ENCODE results near the gene CHI3L2.

CHI3L2 gene, protein sequence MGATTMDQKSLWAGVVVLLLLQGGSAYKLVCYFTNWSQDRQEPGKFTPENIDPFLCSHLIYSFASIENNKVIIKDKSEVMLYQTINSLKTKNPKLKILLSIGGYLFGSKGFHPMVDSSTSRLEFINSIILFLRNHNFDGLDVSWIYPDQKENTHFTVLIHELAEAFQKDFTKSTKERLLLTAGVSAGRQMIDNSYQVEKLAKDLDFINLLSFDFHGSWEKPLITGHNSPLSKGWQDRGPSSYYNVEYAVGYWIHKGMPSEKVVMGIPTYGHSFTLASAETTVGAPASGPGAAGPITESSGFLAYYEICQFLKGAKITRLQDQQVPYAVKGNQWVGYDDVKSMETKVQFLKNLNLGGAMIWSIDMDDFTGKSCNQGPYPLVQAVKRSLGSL

DNA sequence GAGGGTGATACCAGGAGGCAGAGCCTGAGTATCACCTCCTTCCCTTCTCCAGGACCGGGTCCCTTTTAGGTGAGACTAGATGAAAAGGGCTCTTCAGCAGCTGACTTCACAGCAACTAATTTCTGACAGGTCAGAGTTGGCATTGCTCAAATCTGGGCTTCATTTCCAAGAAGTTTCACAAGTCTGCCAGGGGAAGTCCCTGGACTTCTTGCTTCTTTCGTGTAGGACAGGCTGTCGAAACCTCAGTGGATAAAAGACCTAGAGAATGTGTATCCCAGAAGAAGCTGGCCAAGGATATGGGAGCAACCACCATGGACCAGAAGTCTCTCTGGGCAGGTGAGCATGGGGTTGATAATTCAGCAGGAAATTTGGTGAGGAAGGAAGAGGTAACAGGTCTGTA is at the start of gene CHI3L2:
CHI3L2 (plus strand) TSS at position 280 of the 400 bp plus-strand sequence; CDS start at position 297, 17 bp downstream.
- DNase-seq: no peak

DNA sequence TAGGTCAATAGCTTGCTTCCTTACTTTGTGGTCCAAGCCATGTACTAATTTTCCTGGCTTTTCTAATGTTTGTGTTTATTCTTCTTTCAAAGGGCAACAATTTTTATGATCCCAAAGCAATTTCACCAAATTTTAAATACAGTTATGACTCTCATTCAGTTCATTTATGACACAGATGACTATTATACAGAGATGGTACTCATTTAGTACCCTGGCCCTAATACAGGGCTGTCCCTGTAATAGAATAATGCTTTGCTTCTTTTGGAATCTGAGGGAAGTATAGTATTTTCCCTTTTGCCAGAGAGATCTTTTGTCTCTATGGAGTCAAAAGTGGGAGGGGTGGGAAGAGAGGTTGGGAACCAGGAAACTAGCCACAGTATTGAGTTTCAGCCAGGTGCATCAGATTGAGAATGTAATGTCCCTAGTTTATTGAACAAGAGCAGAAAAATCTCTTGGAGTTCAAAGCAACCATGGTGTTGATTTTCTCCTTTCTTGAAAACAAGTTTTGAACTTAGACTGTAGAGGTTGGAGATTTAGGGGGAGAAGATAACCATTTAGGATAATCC is 47.5 kb upstream of the CHI3L2 start:
- DNase-seq: no peak

DNA sequence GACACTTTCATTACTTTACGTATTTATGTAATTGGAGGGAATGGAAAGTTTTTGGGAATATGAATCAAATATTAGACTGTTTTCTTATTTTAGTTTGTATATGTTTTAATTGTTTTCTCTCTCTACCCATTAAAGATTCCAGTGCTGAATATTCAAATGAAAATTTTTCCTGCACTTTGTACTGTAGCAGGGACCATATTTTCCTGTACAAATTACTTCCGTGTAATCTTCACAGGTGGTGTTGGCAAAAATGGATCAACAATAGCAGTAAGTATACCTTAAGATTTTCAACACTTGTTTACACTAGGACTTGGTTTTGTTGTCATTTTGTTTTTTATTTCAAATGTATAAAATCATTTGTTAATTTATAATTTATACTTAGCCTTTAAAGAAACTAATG is 45.5 kb upstream of the CHI3L2 start:
- no peak for DNase-seq

DNA sequence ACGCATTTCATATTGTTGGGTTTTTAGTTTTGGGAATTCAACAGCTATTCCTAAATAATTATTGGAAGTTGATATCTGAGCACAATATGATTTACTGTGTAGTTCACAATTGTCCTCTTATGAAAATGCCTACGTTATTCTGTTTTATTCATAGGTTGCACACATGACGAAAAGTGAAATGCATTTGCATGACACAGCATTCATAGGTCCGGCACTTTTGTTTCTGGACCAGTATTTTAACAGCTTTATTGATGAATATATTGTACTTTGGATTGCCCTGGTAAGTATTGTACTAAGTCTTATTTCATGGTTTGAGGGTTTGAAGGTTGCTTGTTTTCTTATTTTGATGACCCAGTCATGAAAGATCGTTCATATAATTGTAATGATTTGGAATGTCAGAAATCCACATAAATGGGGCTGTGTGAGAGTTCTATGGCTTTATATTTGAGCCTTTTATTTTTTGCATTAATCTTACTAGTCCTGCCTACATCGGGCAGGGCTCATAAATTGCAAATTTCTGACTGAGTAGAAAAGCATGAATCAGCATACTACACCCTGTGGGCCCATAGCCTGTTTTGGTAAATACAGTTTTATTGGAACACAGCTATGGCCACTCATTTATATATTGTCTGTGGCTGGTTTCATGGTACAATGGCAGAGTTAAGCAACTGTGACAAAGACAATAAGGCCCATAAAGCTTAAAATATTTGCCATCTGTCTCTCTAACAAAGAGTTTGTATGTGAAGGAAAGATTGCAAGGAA is 44.0 kb upstream of the CHI3L2 start:
- no peak for DNase-seq

DNA sequence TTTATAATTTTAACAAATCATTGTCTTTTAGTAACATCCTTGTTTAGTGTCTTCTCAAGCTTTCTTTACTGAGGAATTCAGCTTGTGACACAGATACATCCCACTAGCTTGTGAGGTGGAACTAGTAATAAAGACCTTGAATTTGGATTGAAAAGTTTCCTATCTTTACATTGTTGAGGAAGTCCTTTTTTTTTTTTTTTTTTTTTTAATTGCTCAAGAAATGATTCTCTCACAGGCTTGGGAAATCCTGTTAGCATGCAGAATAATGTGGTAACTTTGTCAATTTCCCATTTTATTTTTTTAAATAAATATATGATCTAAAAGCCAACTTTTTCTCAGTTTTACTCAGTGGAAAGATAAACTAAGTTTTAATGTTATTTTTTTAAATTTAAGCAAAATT is 42.9 kb upstream of the CHI3L2 start:
- no peak for DNase-seq

DNA sequence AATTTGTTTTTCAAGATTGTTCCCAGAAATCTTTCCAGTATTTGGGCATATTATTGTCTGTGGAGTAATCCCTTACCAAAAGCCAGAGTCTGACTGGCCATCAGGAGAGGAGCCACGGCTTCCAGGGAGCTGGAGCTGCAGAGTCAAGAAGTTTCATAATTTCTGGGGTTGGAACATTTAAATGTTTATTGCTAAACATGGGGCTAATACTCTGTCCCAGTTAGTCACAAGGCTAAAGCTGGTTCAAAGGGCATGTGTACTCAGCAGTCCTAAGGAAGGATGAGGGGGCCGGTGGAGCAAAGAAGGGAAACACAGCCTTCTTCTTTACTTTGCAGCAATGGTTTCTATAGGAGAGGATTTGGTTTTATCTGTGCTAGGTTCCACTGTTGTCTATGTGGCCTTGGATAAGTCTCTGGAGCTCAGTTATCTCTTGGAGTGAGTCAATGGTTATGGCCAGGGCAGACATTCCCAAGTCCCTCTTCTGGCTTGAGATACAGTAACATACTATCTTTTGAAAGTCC is 36.5 kb upstream of the CHI3L2 start:
- no peak for DNase-seq

DNA sequence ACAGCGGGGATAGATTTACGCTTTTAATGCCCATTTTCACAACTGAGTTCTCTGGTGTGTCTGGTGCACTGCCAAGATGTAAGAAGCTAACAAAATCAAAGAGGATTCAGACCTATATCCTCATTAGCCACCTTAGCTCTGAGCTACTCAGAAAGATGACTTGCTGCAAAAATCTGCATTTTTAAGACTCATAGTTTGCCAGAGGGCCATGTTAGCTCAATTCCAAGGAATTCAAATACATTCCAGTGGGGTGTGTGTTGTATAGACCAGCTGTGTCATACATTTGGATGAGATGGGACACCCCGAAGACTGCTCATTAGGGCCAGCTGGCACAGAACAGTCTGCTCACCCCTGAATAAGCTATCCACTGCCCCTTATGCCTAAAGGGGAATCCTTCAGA is 36.0 kb upstream of the CHI3L2 start:
- DNase-seq: peak; percentile 81

DNA sequence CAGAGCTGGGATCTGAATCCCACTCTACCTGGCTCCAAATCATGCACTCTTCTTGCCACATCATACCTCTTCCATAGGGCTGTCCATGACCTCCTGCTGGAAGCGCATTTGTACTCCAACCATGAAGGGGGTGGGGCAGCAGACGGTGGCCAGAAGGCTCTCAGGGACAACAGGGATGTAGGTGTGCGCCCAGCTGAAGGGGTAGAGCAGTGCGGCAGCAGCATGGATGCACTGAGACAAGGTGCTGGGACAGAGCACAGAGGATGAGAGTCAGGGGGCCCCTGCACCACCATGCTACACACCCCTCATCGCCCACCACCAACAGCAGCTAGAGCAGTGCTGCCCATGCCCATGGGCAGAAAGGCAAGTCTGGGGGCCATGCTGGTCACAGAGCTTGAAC is 35.4 kb upstream of the CHI3L2 start:
- DNase-seq: no peak

DNA sequence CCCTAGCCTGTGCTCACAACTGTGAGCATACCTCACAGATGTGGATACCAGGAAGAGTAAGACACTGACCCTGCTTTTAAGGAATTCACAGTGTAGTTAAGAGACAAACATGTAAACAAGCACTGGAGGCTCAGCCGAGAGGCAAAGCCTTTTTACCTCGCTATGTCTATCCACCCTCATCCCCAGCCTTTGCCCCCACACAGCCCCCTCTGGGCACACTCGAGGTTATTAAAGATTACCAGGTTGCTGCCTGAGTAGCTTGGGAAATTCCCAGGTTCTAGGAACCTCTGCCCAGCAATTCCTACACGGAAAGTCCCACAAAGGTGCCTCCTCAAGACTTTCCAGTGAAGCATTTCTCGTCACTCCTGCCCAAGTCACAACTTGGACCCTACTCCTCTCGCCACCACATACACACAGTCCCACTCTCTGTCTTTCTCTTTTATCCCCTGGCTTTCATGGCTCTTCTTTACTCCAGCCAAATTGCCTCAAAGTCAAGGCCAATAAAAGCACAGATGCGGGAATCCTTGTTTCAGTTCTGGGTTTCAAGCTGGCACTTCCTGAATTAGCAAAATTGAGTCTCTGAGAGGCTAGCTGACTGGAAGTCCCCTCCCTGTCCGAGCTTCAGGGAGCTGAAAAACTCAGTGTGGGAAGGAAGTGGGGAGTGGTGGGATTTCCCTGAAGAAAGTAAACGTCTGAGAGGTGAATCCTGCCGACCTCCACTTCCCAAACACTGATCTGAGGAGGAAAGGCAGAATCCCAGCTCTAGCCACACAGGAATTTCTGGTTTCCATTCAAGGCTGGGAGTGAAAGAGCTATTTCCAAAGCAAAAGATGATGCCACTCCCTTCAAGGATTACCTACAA is 34.6 kb upstream of the CHI3L2 start:
- no peak for DNase-seq

DNA sequence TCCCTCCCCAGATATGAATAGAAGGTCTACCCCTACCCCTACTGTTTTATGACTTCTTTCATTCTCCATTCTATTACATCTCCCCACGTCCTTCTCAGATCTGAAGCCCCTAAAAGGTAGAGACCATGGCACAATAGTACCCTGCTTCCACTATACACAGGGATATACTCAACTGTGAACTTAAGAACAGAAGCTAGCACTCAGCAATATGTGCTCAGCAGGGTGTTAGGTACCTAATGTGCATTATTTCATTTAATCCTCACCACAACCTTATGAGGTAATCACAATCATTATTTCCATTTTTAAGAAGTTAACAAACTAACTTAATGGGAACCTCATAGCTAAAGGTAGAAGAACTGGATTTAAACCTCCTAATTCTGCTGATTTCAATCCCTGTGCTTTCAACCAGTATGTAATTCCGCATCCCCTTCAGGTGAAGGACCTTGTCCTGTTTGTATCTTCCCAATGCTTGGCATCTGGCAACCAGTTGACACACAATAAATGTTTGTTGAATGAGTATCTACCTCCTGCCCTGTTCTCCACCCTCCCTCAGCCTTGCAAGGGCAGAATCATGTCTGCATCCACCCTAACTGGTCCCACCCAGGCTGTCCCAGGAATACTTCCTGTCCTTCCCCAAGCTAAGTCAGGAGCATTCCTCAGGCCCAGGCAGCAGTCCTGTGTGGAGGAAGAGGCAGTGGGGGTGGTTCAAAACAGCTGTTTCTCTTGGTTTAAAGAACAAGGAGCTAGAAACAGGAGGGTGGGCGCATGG is 33.6 kb upstream of the CHI3L2 start:
- DNase-seq: peak; percentile 10

DNA sequence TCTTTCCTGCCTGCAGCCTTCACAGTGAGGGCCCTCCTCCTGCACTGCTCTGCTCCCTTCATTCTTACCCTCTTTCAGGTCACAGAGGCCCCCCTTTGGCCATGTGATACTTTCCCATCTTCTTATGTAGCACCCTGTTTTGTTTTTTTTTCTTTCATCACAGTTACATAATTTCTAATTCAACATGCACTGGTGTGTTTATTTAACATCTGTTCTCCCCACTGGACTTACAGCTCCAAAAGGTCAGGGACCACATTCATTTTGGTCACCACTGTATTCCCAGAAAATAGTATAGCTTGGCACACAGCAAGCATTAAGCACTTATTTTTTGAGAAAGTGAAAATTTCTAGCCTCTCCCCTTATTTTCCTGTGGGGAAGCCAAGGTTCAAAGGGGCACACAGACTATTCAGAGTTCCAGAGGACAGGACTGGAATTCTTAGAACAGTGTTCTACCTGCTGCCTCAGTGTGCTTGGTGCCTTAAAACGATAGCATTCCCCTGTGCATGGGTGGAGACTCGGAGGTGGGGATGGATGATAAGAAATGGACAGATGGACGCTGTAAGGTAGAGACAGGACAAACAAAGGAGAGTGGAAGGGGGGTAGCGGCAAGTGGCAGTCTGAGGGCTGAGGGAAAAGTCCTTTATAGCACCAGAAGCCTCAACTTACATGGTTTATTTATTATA is 32.4 kb upstream of the CHI3L2 start:
- DNase-seq: no peak

DNA sequence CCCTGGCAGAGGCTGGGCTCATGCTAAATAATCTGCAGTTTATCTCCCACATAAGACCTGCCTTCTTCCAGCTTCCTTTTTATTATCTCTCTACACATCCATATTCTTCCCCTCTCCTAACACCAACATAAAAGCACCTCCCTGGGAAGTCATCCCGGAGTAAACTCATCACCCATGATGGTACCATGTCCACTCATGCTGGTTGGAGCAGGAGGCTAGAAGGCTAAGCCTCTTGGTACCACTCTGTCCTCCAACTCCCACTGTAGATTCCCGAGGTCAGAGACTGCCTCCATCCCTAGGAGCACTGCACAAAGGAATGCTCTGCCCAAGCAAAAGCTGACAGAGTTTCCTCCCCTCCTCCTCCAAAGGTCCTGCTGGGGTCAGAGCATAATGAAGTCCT is 31.3 kb upstream of the CHI3L2 start:
- DNase-seq: no peak

DNA sequence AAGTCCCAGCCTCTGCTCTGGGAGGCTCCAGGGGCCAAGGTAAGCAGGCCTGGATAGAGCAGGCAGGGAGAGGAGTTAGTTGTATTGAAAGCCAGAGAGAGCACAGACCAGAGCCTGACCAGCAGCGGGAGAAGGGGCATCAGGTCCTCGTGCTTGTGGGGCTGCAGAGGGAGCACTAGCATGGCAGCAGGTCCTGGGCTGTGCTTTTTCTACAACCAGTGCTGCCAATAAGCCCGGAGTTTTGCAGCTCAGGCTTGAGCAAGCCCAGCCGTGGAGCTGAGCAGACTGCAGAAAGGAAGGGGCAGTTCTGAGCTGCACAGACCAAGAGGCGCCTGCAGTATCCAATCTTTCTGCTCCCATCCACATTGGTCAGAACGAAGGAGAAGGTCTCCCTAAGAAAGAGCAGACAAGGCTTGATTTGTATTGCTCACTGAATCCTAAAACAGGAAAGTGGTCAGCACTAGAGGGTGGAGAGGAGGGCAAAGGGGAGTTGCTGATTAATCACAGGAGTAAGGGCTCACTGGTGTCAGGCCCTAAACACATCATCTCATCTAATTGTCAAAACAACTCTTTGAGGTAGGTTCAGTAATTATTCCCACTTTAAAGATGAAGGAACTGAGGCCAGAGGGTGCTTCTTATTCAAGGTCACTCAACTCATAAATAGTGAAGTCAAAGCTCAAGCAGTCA is 29.8 kb upstream of the CHI3L2 start:
- DNase-seq: no peak

DNA sequence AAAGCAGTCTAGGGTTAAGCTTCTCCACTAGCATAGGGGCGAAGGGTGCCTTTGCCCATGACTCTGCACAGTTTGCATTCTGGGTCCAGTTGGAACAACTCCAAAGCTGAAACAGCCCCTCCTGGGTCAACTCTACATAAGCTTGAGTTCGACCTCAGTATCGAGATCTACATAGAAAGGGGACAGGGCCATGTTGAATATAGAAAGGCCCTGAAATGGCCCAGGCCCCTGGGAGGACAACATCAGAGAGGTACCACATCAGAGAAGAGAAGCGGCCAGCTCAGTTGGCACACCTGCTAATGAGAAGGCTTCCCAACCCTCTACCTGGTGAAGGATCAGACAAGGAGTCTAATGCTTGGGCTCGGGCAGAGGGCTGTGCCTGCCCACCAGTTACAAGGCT is 28.7 kb upstream of the CHI3L2 start:
- no peak for DNase-seq

DNA sequence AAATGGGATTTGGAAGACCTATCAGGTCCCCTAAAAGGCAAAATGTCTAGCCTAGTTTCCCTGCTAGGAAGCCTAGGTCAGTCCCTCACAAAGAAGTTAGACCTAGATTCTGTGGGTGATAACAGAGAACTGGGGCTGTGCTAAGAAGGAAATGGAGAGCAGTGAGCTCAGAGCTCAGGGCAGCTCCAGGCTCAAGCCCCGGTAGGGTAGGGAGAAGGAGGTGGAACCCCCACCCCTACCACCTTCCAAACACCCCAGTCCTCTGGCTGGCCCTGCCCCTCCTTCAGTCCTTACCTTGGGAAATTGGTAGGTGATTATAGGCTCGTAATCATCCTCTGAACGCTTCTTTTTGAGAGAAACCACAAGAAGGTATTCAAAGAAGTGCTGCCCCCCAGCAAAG is 28.2 kb upstream of the CHI3L2 start:
- DNase-seq: no peak

DNA sequence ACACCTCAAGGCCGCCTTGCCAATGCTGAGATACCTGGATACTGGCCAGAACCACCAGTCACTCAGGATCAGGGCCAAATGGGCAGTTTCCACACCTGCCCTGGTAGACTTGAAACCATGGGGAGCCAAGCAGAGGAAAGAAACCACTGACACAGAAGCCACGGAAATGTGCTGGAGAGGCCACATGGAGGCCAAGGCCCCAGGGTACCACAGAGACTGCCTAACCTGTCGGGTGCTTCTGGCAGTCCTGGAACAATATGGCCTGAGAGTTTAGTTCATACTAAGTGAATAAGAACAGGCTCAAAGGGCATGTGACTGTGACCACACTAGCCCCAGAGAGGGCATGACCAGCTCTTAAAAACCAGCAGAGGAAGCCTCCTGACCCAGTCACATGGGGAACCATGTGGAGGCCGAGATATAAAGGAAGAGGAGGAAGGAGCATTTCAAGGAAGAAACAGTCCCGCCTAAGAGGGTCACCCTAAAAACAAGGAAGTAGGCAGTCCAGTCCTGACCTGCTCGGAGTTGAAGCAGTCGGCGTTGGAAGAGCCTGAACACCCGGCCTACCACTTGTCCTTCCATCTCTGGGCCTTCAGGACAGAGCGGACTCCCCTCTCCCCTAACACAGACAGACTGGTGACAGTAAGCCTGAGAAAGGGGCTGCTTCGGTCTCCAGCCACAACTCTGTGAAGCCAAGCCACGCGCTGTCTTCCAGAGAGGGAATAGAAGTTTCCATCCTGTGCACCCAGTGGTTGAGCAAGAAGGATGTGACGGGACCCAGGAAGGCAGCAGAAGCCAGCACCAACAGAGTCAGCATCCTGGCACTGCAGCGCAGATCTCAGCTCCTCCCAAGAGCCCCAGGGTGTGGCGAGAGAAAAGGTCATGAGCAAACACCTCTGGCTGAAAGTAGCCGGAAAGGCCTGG is 27.4 kb upstream of the CHI3L2 start, which contains the start of gene DENND2D:
DENND2D (minus strand) TSS at position 766 of the 921 bp plus-strand sequence; CDS start at position 579, 187 bp downstream.
- no peak for DNase-seq

DNA sequence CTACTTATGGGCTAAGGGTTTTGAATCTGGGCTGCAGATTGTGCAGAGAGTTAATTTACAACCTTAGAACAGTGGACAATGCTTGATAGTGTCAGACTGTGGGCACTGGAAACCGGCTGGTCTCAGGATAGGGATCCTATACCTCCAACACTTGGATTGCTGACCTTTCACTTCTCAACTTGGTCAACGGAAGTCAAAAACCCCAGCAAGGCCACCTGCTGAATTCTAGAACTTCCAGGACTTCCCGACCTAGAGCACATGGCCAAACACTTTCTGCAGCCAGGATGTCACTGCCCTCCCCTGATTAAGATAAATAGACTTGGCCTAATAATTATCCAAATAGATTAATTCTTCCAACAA is 26.7 kb upstream of the CHI3L2 start:
- DNase-seq: no peak

DNA sequence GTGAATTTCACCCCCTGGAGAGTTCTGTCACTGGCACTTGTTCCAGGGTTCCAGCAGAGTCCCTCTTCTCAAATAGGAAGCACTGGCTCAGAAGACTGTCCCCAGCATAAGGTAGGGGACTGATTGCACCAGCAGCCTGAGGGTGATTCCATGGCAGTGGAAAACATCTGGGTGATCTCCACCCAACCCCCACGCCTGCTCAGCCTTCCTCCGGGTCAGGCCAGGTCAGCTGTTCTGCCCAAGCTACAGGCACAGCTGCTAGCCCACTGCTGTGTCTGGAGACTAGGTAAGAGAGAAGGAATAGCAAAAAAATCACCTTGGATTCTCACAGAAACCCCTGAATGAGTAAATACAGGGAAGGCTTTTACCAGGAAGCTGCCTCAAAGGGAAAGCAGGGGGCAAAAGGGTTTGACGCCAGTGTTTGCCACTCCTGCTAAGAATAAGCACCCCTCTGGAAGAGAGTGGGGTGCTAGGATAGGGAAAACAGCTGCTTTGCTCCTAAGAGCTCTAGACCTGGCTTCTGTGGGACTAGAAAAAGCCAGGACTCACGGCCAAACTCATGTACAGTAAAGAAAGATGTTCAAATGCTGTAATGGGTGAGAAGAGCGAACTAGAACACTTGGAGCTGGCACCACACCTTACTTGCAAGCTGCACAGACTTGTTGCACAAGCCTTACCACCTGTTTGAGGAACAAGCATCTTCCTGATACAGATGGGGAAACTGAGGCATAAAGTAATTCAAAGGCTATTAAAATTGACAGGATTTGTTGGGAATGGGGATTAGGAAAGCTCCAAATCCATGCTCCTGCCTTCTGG is 26.0 kb upstream of the CHI3L2 start:
- DNase-seq: no peak

DNA sequence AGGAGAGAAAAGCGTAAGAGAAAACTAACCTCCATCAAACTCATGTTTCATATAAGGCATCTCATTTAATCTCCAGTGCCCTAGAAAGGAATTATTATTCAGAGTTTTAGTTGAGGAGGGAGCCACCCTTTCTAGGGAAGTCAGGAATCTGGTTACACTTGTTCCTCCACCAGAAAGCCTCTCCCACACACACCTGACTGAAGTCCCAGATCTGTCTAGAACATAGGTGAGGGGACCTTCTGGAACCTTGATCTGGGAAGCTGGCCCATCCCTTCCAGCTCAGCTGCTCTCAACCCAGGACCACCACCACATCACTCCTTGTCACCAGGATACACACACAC is 25.2 kb upstream of the CHI3L2 start:
- no peak for DNase-seq
